GM19372 (cell line): ENCODE data around the gene EPHA4.

Source experiments
- ATAC-seq: cut with Tn5 transposase; IDR thresholded peaks from one replicate; pipeline ENCODE4 v1.9.1; 2021; ENCODE audit warnings: mild to moderate bottlenecking, low read depth, moderate library complexity; ENCODE audit not compliant: unreplicated experiment

The EPHA4 gene

DNA sequence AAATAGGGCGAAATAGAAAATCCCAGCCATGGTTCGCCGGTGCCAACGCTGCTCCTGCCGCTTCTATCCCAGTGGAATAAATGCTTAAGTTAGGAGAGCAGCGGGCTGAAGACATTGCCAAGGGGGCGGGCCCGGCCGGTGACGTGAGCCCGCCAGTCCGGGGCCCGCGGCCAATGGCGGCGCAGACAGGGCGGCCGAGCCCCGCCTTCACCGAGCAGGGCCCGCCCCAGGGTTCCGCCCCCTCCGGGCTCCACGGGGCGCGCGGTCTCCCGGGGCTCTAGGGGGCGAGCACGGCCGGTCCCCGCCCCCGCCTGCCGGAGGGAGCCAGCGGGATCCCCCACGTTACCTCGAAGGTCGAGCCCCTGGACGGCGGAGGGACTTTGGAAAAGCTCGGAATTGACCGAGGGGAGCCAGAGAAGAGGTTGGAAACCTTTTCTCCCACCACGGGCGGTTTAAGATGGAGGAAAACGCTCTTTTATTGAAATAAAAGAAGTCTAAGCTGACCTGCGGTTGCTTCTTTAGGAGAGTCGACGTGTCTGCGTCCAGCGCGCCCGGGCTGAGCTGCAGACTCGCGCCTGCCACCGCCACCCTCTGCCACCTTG, at the start of gene EPHA4:
Gene EPHA4, minus strand, starts transcription at position 86 of the 602 bp plus-strand sequence. Its CDS starts 56 bp downstream, at position 30.
- ATAC-seq, result peak; percentile 78

GRCh38 chr2:221618007-221618406, 45.9 kb upstream of the EPHA4 start:
- ATAC-seq, result no peak

GRCh38 chr2:221616561-221616960, 44.5 kb upstream of the EPHA4 start:
- ATAC-seq, result no peak

DNA sequence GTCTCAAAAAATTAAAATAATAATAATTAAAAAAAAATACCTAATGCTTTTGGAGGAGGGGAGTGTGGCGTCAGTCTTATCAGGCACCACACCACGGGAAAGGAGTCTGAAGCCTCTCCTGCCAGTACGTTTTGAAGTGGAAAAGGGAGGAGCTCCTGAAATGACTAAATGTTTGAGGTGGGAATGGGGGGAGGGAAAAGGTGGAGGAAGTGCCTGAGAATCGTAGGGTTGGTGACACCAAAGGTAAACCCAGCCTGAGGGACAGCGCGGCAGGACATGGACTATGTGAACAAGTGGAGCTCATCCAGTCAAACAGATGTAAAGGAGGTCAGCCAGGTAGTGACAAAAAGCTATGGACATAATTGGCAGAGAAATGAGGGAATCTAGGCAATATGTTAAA, 42.2 kb upstream of the EPHA4 start:
- no peak for ATAC-seq

DNA sequence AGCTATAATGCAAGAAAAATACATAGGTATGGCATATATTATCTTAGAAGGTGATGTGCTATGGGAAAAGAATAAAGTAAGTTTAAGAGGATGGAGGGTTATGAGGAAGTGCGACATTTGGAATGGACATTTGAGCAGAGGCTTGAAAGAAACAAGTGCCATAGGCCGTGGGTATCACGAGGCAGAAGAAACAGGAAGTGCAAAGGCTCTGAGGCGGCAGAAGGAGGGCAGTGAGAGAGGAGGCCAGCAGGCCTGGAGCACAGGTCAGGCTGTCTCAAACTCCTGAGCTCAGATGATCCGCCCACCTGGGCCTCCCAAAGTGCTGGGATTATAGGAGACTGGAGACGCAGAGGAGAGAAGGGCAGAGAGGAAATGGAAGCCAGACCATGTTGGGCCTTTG, 40.7 kb upstream of the EPHA4 start:
- no peak for ATAC-seq

DNA sequence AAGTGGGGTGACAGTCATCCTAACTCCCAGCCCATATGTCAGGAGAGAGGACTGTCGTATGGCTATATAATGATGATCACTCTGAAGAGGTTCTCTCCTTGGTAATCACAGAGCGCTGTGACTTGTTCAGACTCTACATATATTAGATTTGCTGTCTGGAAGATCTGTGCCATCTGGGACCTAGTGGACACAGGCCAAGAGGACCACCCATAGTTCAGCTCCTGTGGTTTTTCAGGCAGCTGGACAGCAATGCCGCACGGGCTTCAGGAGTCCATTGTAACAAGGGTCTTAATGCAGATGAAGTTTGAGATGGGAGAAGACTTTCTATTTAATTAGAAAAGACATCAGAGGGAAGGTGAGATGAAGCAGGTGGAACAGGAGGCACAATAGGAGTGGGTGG, 40.1 kb upstream of the EPHA4 start:
- ATAC-seq, result no peak

DNA sequence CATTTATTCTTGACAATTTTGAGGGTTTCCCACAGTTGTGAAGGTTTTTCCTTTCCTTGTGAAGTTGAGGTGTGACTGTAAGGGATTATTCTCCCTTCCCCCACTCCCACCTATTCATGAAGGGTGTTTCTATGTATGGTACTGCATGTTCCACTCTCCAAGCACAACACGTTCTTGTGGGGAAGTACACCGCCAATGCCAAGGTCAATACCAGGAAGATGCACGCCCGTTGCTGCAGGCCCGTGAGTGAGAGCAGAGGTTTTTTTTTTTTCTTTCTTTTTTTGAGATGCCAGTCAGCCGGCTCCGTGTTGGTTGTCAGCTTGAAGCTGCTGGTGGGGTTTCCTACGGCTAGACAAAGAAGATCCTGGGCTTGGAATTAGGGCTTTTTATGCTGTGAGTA, 38.6 kb upstream of the EPHA4 start:
- no peak for ATAC-seq

DNA sequence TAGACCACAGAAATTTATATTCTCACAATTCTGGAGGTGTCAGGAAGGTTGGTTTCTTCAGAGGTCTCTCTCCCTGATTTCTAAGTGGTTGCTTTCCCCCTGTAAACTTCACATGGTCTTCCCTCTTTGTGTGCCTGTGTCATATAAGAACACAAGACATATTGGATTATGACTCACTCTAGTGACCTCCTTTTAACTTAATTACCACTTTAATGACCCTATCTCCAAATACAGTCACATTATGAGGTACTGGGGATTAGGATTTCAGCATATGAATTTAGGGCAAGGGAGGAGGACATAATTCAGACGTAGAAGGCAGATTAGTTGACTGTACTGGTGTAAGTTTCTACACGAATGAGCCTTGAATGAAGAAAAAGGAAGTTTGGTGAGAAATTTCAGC, 38.2 kb upstream of the EPHA4 start:
- no peak for ATAC-seq

DNA sequence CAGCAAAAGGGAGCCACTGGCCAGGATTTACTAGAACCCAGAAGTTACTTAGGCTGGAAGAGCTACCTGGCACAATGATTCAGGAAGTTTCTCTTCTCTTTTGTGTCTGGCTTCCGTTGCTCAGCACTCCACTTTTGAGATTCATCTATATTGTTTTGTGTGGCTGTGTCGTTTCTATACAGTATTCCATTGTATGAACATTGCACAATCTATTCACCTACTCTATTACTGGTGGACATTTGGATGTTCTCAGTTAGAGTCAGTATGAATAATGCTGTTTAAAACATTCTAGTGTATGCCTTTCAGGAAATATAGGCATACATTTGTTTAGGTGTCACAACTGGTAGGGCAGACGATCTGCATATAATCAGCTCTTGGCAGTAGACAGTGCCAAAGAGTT, 36.3 kb upstream of the EPHA4 start:
- no peak for ATAC-seq

GRCh38 chr2:221606424-221606823, 34.3 kb upstream of the EPHA4 start:
- no peak for ATAC-seq

DNA sequence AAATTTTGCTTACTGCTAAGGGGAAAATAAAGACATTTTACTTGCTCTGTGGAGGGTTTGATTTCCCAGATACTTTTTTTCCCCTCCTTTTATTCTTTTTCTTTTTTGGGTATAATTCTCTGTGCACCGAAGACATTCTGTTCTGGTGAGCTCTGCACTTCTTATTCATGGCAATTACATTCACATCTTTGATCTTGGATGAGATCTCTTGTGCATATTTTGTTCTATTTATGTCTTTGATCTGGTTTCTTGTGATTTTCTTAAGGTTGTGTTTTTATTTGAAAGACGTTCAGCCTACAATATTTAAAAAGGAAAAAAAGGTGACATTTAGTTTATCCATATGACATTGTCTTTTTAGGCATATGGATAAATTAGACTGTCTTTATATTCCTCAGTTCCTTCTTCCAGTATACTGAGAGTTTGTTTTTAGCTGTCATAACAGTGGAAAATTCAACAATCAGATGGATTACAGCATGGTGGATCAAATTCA, 33.7 kb upstream of the EPHA4 start:
- ATAC-seq, result no peak

DNA sequence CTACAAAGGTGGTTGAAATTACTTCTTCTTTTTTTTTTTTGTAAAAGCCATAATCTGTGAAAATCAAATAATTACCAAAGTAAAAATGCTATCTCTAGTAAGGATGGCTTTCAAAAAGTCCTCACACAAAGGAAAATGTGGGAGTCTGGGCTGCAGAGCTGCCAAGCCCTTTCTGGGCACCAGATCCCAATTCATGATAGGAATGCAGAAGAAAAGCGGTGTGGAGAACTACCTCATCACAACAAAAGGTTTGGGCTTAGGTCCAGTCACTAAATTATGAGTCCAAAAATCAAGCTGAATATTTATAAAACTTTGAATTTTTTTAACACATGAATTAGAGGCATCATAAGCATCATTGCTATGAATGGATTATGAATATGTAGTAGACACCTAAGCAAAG, 30.8 kb upstream of the EPHA4 start:
- ATAC-seq, result no peak

GRCh38 chr2:221601376-221601775, 29.3 kb upstream of the EPHA4 start:
- no peak for ATAC-seq

GRCh38 chr2:221600388-221600787, 28.3 kb upstream of the EPHA4 start:
- no peak for ATAC-seq

DNA sequence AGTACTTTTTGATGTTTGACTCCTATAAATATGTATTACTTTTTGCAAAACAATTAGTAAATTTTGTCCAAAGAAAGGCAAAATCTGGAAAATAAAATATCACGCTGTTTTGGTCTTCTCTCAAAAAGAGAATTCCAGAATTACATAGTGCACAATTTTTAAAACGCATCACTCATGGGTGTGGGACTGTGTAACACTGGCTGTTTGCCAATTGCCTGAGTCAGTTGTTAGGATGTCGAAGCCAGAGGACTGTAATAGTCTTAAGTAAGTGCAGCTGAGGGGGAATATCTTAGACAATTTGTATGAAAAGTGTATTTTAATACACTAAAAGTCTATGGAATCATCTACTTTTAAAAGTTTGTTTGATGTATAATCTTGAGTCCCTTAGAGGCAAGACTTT, 24.1 kb upstream of the EPHA4 start:
- no peak for ATAC-seq

DNA sequence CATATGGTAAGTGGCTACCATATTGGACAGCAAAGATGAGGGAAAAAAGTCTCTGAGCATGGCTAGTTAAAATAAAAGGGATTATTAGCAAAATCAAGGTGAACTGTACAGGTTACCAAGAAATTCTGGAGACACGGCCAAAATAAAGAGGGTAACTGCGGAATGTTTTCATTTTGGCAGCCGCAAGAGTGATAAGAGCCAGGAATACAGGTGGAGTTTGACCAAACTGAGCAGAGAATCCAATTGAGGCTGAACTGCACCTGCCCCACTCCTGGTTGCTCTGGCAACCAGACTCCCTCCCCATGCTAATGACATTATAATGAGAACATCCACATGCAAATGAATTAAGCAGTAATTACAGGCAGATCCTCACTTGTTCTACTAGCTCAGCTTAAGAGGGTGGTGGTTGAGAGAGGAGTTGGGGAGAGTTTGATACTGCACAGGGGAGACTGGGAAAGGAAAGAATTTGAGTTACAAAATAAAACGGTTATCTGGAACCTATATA, 18.8 kb upstream of the EPHA4 start:
- ATAC-seq, result no peak

DNA sequence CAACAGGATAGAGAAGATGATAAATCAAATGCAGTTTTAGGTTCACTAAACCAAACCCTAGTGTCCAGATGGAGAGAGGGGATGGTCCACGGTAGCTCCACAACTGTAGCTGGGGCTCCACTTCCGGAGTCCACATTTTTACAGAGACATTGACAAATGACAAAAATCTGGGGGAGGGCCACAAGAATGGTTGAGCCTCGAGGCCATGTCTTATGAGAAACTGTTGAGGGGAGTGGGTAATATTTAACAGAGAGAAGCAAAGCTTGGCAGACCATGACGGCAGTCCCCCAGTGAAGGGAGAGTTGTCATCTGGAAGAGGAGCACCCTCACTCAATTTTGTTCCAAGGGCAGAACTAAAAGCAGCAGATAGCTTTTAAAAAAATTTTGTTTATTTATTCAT, 17.6 kb upstream of the EPHA4 start:
- ATAC-seq, result no peak

DNA sequence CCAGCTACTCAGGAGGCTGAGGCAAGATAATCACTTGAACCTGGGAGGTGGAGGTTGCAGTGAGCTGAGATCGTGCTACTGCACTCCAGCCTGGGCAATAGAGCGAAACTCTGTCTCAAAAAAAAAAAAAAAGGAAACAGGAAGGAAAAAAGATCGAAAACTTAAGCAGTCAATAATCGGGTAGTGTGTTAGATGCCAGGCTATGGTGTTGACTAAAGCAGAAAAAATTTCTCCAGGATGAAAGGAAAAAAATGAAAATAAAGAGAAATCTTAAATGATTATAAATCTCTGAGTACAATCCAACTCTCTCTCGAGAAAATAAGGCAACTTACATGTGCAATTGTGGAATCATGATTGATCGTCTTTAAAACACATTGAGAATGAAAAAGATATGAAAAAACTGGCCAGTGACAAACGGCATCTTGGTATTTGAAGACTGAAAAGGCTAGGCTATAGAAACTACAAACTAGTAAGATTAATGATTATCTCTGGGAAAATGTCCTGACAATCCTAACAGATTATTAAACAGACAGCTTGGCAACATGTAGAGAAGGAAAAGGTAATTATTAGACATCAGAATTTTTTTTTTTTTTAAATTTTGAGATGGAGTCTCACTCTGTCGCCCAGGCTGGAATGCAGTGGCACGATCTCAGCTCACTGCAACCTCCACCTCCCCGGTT, 16.3 kb upstream of the EPHA4 start:
- no peak for ATAC-seq

DNA sequence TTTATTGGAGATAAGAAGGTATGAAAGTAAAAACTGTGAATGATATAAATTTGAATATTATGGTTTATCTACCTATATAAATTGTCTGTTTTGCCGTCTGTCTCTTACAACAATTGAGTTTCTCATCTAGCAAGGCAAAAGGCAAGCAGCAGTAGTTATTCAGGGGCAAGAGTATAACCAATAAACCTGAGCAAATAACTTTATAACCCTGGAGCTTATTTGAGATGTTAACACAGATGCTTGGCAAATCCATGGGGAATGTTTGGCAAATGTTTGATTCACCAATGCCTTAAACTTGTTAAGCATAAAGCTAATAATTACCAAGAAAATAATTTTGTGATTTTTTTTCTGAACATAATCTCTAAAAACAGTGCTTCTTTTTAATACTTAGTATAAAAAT, 9.9 kb upstream of the EPHA4 start:
- no peak for ATAC-seq

- no peak for ATAC-seq
These were observed 2.1 kb upstream of the EPHA4 start for GRCh38 chr2:221574231-221574570.

DNA sequence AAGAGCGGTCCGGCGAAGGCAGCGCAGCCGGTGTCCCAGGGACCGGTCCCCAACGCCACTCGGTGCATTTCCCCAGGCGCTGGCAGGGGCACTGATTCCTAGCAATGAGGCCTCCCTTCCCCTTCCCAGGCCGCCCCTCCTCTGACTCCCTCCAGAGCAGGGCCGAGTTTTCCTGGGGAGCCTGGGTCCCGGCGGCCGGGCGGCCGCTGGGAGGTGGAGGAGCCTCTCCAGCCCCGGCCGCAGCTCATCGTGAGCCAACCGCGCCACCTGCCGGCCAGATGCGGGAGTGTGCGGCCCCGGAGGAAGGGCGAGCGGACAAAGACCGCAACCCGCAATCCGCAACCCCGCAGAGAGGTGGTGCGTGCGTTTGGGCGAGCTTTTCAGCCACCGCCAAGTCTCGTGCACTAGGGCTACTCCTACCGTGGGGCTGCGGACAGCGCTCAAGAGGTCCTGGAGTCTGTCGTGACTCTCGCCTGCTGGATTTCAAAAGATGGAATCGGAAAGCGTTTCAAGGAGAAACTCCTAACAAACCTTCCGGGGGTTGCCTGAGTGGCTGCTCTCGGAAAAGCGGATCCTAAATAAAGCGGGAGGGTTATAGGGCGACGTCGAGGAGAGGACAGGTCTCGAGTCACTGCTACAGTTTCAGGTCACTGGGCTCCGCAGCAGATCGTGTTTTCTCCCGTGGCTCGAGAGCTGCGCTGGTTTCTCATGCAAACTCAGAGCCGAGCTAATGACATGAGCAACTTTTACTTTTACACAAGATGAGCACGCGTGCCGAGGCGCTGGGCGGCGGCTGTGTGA, 1.5 kb upstream of the EPHA4 start:
- peak; percentile 49 for ATAC-seq
